ENCODE results near the gene CCR5AS.
"Not testable (repeated sequence)": the region's sequence is repeated elsewhere in the genome, so short reads cannot be mapped to it uniquely, and the experiment has no call there.

The CCR5AS gene

DNA sequence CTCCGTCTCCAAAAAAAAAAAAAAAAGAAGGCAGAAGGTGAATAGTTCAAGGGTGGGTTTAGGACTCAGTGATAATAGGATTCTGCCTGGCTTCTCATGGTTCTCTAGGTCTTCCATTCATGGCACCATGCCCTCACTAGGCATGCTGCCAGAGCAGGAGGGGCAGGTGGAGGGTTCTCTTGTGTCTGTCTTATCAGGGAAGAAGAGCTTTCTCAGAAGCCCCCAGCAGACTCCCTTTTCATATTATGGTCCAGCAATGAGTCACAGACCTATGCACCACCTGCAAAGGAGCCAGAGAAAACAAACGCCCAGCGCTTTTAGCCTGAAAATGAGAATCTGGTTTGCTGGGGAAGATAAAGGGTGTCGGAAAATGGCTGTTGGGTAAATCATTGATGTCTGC is 50.0 kb downstream of the CCR5AS start:
- no peak for DNase-seq

- no peak for DNase-seq
Observed at GRCh38 chr3:46356276-46356675, 50.6 kb downstream of the CCR5AS start.

- DNase-seq, result no peak
Observed at GRCh38 chr3:46354984-46355383, 51.9 kb downstream of the CCR5AS start.

GRCh38 chr3:46354478-46354877 is 52.4 kb downstream of the CCR5AS start:
- DNase-seq, result no peak

- DNase-seq, result no peak
Observed at GRCh38 chr3:46353647-46354410, 53.0 kb downstream of the CCR5AS start, which contains the start of gene CCR2. CCR2 (plus strand) TSS chr3:46354111; CDS start chr3:46357528, 3,417 bp downstream.

DNA sequence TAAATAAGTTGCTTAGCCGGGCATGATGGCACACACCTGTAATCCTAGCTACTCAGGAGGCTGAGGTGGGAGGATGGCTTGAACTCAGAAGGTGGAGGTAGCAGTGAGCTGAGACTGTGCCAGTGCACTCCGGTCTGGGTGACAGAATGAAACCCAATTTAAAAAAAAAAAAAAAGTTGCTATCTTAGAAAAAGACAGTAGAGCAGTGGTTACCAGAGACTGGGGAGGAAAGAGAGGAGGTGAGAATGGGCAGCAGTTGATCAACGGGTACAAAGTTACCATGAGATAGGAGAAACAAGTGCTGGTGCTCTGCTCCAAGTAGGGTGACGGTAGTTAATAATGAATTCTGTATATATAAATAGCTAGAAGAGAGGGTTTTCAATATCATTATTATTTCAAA is 53.8 kb downstream of the CCR5AS start:
- DNase-seq, result no peak

GRCh38 chr3:46351646-46352045 is 55.2 kb downstream of the CCR5AS start:
- no peak for DNase-seq

- DNase-seq, result no peak
Observed at GRCh38 chr3:46350262-46350565, 56.7 kb downstream of the CCR5AS start.

GRCh38 chr3:46349484-46350261 is 57.2 kb downstream of the CCR5AS start:
- no peak for DNase-seq

DNA sequence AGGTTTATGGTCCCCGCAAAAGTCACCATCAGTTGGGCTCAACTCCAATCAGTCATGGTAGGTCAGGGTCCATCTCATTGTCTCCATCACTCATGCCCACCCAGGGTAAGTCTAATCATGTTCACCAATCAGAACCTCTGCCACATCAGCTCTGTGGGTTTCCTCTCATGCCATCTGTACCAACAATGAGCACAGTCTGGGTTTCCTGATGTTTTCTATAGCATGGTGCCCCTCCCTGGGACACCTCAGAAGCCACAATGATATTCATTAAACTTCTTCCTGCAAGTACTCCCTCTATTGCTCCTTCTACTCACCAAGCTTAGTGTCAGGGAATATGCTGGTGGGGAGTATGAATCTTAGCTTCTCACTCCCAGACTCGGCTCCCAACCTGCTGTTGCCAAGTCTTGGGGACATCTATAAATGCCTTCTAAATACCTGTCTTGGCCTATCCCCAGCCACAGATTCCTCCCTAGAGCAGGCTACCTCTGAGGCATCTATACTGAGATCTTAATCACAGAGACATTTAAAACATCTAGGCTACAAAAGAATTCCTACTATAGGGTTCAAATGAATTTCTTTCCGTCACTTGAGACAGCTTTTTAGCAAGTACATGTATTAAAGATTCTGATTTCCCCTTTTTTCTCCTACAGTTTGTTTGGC is 57.9 kb downstream of the CCR5AS start:
- DNase-seq, result no peak

DNA sequence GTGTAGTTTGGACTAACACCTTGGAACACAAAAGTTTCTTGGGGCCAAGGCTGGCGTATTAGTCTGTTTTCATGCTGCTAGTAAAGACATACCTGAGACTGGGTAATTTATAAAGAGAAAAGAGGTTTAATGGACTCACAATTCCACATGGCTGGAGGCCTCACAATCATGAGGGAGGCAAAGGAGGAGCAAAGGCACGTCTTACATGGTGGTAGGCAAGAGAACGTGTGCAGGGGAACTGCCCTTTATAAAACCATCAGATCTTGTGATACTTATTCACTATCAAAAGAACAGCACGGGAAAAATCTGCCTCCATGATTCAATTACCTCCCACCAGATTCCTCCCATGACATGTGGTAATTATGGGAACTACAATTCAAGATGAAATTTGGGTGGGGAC is 62.4 kb downstream of the CCR5AS start:
- no peak for DNase-seq

DNA sequence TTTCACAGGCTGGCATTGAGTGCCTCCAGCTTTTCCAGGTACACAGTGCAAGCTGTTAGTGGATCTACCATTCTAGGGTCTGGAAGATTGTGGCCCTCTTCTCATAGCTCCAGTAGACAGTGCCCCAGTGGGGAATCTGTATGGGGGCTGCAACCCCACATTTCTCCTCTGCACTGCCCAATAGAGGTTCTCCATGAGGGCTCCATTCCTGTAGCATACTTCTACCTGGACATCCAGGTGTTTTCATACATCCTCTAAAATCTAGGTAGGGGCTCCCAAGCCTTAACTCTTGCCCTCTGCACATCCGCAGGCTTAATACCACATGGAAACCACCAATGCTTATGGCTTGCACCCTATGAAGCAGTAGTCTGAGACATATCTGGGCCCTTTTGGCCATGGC is 68.0 kb downstream of the CCR5AS start:
- no peak for DNase-seq

DNA sequence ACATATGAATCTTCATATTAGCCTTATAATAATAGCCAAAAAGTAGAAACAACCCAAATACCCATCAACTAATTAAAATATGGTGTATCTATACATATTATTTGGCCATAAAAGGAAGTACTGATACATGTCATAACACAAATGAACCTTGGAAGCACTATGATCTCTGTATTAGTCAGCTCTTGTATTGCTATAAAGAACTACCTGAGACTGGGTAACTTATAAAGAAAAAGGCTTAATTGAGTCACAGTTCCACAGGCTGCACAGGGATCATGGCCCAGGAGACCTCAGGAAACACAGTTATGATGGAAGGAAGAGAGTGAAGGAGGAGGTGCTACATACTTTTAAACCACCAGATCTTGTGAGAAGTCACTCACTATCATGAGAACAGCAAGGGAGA is 69.0 kb downstream of the CCR5AS start:
- DNase-seq, result no peak

GRCh38 chr3:46335541-46335940 is 71.3 kb downstream of the CCR5AS start:
- no peak for DNase-seq

GRCh38 chr3:46334741-46335478 is 72.0 kb downstream of the CCR5AS start:
- DNase-seq, result no peak

GRCh38 chr3:46330676-46331075 is 76.2 kb downstream of the CCR5AS start:
- not testable (repeated sequence) for DNase-seq

DNA sequence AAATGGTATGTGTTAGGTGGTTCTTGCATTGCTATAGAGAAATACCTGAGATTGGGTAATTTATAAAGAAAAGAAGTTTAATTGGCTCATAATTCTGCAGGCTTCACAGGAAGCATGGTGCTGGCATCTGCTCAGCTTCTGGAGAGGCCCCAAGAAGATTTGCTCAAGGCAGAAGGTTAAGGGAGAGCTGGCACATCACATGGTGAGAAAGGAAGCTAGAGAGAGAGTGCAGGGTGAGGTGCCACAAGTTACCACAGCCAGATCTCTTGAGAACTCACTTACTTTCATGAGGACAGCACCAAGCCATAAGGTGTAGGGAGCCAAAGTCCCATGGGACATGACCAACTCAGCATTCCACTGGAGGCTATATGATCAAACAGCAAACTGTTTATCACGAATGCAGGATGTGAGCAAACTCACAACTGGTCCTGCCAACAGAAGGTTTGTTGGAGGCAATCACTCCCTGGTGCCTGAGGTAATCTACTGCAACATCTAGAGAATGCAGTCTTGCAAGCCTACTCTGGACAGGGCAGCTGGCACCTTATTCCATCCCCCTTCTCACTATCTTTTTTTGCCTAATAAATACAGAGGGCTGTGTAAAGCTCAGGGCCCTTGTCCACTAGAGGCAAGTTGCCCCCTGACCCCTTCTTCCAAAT is 81.1 kb downstream of the CCR5AS start:
- no peak for DNase-seq

GRCh38 chr3:46324036-46324435 is 82.8 kb downstream of the CCR5AS start:
- DNase-seq, result no peak

DNA sequence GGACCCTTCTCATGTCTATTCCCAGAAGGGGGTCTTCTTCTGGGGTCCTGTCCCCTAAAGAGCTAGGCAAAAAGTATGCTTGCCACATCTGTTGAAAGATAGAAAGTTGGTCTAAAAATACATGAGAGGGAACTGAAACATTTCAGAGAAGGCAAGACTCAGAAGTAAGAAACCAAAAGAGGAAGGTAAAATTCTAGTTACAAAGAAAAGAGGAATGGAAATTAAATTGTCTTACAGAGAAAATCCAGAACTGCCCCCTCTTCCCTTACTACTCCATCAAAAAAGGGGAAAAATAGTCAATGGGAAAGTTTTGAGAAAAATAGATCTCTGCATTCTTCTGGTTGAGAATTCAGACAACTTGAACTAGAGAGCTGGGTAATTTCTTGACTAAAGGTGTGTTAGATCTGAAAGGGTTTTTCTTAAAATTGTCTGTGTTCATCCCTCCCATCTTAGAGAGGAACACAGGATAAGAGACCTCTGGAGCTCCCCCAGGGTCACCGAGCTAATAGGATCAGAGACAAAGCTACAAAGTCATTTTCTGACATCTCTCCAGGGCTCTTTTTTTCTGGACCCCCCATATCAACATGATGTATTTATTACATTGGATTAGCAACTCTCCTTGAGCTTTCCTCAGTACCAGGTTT is 85.3 kb downstream of the CCR5AS start:
- DNase-seq, result no peak

GRCh38 chr3:46318207-46318927 is 88.5 kb downstream of the CCR5AS start:
- no peak for DNase-seq
